Measurements from ENCODE around the gene NR2E3. TPM values are rescaled to one million over a fixed set of nuclear protein-coding genes. Genes with fewer than 3 reads are reported as not detected.

The NR2E3 gene
- not detected for total RNA-seq

DNA sequence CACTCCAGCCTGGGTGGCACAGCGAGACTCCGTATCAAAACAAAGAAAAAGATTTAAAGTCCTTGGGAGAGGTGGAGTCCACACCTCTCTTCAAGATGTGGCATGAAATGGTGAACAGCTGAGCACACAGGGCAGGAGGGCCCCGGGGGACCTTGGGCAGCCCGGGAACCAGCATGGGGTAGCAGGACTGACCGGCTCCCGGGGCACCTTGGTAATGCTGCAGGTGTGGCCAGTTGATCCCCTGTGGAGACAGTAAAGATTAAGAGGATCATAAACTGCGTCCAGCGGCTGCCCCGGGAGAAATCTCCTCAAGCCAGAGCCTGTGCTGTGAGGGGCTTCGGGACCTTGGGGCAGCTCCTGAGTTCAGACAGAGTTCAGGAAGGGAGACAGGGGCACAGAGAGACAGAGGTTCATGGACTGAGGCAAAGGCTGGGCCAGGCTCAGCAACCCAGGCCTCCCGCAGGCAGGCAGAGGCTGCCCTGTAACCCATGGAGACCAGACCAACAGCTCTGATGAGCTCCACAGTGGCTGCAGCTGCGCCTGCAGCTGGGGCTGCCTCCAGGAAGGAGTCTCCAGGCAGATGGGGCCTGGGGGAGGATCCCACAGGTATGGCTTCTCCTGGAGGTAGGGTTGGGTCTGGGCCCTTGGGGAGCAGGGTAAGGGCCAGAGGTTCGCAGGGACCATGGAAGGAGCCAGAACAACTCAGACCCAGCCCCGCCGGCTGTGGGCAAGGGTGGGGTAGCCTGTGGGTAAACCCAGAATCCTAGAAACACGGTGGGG is at the start of gene NR2E3:
Gene NR2E3 (plus strand): TSS at position 299 of the 780 bp plus-strand sequence. CDS start 190 bp downstream, at position 489.
- ChIA-PET CTCF (no interaction called here), POLR2A (no interaction called here)

DNA sequence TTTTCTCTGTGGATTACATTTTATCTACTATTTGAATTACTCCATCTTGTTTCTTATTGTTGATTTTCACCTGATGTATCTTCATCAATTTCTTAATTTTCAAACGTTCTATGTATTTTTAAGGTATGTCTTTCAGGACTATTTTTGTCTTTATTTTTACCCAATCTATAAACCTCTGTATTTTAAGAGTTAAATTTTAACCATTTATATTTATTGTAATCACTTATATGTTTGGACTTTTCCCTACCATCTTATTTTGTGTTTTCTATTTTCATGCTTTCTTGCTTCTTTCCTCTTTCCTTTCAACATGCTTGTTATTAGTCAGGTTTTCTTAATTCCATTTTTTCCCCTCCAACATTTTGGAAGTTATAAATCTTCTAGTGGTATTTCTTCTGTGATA is 49.5 kb upstream of the NR2E3 start:
- ChIA-PET POLR2A (no interaction called here), CTCF (no interaction called here)

DNA sequence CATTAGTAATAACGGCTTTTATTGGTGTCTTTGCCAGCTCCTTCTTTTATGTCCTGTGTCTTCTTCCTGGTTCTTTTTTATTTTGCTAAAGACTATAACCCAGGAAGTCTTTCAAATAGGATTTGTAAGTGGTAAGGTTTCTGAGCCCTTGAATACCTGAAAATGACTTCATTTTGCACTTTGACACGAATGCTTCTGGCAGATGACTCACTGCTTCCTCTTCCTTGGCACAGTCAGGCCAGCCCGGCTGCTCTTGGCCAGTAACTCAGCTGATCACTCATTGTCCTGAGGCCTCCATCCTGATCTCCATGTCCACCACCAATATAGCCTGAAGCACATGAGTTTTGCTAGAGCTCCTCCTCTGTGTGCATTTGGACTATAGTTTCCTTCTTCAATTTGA is 48.7 kb upstream of the NR2E3 start:
- ChIA-PET CTCF (no interaction called here), POLR2A (no interaction called here)

DNA sequence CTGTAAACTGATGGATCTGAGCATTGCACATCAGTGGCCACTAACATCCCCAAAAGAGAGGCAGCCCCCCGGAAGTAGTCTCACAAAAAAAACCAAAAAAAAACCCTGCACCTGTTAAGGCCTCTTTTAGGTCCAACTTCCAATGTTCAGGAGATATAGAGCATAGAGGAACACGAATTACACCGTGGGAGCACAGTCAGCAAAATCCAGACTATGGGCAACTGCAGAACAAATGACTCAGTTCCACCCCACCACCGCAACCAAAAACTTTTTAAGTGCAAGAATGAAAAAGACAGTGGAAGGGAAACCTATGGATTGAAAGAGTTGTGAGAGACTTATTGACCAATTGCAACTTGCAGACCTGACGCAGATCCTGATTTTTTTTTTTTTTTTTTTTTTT is 42.2 kb upstream of the NR2E3 start:
- ChIA-PET POLR2A (no interaction called here), CTCF (no interaction called here)

DNA sequence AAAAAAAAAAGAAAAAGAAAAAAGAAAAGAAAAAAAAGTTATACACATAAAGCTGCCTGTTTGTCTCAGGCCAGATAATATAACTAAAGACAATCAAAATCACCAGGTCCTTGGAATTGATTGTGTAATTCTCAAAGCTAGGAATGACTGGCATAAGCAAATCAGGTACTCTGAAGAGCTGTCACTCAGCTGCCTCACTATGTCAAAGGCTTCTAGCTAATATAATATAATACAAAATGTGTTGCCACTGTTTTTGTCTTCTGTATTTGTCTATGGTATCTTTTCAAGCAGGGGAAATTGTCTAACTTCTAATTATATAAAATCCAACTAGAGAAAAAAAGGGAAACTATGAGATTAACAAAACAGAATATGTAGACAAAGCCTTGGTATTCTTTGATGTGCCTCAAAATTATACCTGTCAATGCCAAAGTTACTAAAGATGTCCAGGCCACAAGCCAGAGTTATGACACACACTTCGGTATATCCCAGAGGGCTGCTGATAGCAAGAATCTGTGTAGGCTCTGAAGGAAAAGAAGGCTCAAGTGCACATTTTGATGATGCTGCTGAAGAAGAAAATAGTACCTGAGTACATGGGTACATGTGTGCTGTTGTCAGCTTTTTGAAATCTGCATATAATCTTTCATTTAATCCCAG is 37.0 kb upstream of the NR2E3 start:
- ChIA-PET POLR2A (interaction anchor here (0.6 kb wide), 1 partner anchor 36 kb away, joined by 3 read pairs; no protein-coding TSS in a partner anchor), CTCF (interaction anchor here (0.7 kb wide), 1 partner anchor 358 kb away, joined by 4 read pairs; no protein-coding TSS in a partner anchor)

DNA sequence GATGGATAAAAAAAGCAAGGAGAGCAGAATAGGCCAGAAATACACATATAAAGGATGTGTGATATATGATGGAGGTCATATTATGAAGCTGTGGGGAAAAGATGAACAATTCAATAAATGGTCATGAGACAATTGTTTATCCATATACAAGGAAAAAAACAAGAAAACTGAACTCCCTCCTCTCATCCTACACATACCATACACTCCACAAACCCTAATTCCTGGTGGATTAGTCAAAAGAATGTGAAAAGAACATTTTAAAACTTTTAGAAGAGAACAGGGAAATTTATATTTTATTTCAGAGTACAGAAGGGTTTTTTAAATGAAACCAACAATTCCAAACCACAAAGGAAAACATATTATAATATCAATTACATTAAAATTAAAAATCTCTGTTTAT is 34.5 kb upstream of the NR2E3 start:
- ChIA-PET POLR2A (no interaction called here), CTCF (no interaction called here)

DNA sequence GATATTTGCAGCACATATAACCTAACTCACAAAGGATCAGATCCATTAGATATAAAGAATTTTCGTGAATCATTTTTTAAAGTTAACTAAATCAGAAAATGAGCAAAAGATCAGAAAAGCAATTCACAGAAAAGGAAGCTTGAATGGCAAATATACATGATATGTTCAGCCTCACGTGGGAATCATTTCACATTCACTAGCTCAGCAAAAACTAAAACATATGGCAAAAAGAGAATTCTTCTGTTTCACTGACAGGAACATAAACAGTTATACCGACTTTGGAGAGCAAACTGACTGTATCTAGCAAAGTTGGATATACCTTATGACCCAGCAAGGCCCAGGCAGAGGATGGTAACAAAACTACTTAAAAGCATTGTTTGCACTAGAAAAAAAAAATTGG is 34.0 kb upstream of the NR2E3 start:
- CTCF ChIA-PET = no interaction called here
- POLR2A ChIA-PET = no interaction called here

DNA sequence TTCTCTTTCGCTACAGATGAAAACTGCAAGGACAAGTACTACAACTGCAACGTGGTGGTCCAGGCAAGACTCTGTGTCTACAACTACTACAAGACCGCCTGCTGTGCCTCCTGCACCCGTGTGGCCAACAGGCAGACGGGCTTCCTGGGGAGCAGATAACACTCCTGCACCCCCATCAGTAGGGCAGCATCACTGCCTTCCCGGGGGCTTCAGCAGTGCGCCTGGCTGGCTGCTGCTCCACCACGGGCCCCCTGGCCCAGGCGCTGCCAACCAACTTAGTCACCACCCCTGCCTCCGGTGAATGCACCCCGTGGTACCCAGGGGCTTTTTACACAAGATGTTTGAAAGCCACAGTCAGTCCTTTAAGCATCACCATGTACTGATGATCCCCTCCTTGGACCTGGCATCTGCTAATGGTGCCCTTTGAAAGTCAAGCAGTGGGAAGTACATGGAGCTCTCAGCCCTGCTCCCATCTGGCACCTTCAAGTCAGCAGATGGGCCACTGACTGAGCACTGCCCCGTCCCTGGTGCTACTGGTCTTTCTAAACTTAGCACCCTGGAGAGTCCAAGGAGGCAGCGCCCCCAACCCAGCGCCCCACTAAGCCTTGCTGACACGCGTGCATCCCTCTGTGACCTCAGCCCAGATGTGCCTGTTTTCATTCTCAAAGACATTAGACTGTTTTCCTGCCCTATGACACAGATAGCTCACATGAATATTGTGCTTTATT is 33.0 kb upstream of the NR2E3 start:
- CTCF ChIA-PET = interaction anchor here (1.4 kb wide), 1 partner anchor 379 kb away, joined by 5 read pairs; no protein-coding TSS in a partner anchor
- POLR2A ChIA-PET = no interaction called here

DNA sequence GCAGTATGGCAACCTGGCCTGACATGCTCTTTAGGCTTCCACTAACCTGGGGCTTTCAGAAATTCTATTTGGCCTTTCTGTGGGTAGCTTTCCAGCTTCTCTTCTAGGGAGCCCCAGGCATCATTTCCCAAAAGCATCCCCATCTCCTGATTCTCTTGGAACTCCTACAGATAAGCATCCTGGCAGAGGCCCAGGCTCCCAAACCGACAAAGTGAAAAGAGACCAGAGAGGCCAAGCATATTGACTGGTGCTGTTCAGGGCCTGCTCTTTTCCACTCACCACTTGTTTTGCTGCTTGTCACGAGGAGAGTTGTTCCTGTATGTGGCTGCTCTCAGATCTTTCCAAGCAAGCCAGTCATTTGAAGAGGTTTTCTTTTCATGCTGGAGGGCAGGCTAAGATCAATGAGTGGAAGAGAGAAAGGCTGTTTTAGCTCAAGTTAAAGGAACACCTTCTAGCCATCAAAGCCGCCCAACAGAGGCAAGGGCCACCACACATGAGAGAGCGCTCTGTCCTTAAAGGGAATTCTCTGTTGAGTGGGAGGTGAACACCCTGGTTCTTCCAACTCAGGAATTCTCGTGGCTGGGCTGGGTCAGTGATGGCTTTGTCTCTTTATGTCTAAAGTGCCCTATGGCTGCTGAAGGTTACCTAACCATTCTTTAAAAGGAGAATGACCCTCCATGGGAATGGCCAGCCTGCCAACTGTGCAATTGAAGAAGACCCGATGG is 31.1 kb upstream of the NR2E3 start:
- POLR2A ChIA-PET = no interaction called here
- CTCF ChIA-PET = interaction anchor here (1.4 to 2.3 kb wide), 2 partner anchors 377 kb away, joined by 5 to 7 read pairs; no protein-coding TSS in a partner anchor

DNA sequence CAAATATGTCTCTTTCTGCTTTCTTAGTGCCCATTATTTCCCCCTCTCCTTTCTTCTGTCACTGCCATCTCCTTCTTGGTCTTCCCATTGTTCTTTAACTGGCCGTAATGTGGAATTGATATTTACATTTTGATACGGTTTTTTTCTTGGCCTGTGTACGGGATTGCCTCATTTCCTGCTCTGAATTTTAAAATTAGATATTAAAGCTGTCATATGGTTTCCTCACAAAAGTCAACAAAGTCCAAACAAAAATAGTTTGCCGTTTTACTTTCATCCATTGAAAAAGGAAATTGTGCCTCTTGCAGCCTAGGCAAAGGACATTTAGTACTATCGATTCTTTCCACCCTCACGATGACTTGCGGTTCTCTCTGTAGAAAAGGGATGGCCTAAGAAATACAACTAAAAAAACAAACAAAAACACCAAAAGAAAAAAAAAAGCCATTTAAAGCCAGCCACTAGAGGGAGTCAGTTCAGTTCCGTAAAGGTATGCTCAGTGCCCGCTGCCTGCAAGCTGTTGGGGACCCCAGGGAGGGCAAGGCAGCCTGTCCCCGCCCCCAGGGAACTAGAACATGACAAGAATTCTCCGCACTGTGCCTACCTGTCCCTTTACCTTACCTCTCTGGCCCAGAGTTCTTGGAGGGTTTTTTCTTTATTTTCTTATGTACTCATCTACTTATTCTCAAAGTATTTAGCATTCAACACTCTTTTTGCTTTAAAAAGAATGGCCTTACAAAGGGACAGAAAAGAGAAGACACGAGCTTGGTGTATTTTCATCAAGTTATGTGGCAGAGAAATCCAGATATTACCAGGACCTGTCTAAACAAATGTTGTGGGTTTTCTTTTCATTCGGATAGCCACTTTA is 30.0 kb upstream of the NR2E3 start:
- POLR2A ChIA-PET = no interaction called here
- CTCF ChIA-PET = interaction anchor here (0.6 to 2.3 kb wide), 5 partner anchors 21 to 376 kb away, joined by 3 to 8 read pairs (median 6); no protein-coding TSS in a partner anchor

DNA sequence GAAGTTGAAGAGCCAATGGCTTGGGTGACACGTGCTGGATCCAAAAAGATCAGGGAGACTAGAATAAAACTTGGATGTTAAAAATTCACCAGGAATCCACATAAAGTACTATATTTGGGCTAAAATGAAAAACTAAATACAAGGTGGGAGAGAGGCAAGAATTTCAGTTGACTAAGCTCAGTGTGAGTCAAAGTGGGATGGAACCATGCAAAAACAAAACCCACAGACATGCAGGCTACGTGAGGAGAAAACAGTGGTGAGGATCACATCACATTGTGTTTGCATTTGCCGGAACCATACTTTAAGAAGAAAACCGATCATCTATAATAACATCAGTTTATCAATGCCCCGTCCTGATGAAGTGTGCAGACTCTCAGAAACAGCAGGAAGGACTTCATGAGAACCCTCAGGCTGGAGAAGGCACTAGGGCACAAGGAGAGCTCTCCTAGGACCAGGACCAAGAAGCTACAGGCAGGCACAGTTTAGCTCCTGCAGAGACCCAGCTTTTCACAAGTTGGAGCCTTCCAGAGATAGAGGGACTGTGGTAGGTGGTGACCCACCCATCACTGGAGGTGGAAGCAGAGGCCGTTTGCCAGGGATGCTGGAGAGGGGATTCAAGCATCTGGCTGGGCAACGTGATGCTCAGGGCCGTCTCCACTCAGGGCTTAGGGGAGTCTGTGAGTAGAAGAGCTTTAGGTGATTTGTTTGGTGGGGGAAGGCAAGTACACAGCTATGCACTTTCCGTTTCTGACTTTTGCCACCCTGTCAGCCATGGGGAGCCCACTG is 29.0 kb upstream of the NR2E3 start:
- ChIA-PET CTCF (interaction anchor here (0.6 to 2.3 kb wide), 5 partner anchors 20 to 375 kb away, joined by 3 to 8 read pairs (median 6); no protein-coding TSS in a partner anchor), POLR2A (no interaction called here)

DNA sequence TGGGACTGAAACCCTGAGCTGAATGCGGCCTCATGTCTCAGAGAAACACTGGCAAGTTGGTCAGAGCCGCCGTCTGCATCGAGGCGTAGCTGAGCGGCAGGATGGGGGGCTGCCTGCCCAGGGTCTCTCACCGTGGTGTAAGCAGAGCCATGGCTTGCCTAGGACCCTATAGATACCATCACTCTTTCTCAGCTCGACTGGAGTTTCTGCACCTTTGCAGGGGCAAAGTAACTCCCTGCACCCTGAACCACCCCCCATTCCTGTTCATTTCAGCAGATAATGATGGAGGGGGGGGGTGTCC is 28.4 kb upstream of the NR2E3 start:
- CTCF ChIA-PET = interaction anchor here (2.0 kb wide), 1 partner anchor 20 kb away, joined by 8 read pairs; no protein-coding TSS in a partner anchor

DNA sequence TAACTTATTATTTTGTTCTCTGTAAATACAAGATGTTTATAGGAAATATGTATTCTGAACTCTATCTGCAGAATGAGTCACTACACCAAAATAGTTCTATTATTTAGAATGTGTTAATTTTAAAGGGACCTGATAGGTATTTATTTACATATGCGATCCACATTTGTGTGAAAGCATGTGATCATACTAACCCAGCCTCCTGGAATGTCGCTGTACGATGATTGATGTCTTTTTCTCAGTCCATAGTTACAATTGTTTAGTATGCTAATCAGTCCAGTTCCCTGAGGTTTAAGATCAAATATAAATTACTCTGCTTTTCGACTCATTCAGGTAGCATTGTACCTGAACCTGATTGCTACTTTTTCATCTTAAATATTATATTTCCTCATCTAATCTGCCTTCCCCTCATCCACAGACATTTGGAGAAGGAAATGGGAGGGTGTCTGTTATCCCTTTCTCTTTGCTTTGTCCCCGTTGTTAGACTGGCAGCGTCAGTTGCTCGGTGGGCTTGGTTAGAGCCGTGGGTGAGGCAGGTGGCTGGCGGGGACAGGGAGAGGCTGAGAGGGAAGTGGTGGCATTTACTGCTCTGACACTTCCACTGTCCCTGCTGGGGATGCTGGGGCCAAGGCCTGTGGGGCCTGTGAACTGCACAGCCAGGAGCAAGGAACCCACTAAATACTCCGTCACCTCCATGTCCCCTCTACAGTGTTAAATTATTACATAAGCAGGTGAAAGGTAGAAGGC is 27.8 kb upstream of the NR2E3 start:
- POLR2A ChIA-PET = no interaction called here
- CTCF ChIA-PET = interaction anchor here (2.0 kb wide), 1 partner anchor 19 kb away, joined by 8 read pairs; no protein-coding TSS in a partner anchor

More for the DNA sequence above, 28.4 kb upstream of the NR2E3 start:
- POLR2A ChIA-PET = no interaction called here

DNA sequence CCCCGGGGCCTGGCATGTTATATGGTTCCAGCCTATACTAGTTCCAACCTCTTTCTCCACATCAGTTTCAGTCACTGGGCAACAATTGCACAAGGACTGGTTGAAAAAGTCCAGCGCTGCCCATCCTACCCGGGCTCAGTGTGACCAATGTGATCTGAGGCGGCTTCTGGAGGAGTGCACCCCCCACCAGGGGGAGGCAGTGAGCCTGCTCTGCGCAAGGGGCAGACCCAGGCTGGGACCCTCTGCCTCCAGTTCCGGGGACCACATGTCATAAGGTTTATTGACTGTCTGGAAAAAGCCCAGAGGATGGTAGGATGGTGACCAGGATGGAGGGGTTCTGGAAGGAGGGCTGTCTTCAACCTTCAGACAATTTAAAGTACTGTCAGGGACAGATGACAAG is 25.6 kb upstream of the NR2E3 start:
- ChIA-PET POLR2A (no interaction called here), CTCF (no interaction called here)

DNA sequence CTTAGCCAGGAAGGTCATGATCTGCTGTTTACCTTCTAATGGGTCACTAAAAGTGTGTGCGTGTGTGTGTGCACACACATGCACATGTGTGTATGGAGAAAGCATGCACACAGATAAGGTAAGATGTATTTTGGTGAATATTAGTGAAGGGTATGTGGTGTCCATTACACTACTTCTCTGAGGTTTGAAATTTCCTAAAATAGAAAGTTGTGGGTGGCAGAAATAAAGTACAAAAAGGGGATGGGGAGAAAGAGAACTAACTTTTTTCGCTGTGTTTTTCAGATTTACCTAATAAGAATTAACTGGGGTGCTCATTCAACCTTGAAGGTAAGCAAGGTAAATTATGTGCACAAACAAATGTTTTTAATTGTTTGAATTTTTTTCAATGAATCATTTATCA is 24.4 kb upstream of the NR2E3 start:
- CTCF ChIA-PET = no interaction called here

DNA sequence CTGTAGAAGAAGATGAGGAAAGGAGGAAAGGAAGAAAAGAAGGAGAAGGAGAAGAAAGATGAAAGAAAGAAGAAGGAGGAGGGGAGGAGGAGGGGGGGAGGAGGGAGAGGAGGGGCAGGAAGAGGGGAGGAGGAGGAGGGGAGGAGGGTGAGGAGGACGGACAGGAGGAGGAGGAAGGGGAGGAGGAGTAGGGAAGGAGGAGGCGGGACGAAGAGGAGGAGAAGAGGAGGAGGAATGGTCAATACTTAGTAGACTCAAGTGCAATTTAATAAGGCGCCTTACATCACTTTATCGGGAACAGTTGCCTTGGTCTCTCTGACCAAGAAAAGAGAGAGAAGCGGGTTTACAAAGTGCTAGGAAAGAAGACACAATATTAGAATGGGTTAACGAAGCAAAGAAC is 23.7 kb upstream of the NR2E3 start:
- ChIA-PET CTCF (no interaction called here), POLR2A (no interaction called here)

More for the DNA sequence above, 24.4 kb upstream of the NR2E3 start:
- POLR2A ChIA-PET = no interaction called here
